ENCODE data around the gene PELI2.

PELI2 gene

GRCh38 chr14:56197150-56197549 is 78.9 kb downstream of the PELI2 start:
- Histone ChIP-seq H3K27ac (ENCODE audit: low read depth in 2 of 2, low read length in 2 of 2) (no peak overlapping the region), H3K9ac (ENCODE audit: low read depth in 1 of 2, low read length in 2 of 2) (no peak overlapping the region), H3K4me1 (ENCODE audit: control insufficient read depth in 2 of 2, insufficient read depth in 2 of 2, low read length in 2 of 2) (peaks cover 9 to 31% of the 10 kb centered on the region in 2 donors), H3K27me3 (ENCODE audit: control insufficient read depth in 2 of 2, insufficient read depth in 2 of 2, low read length in 2 of 2) (no peaks in the 10 kb centered on the region), H3K4me3 (ENCODE audit: low read length in 2 of 2) (no peak overlapping the region), H3K9me3 (ENCODE audit: control insufficient read depth in 2 of 2, low read length in 2 of 2) (no peaks in the 10 kb centered on the region), H3K36me3 (ENCODE audit: control insufficient read depth in 2 of 2, insufficient read depth in 2 of 2, low read length in 2 of 2) (no peaks in the 10 kb centered on the region)

- H3K4me3 ChIP-seq (ENCODE audit: low read length in 2 of 2) = no peak overlapping the region
- peak overlapping the region; percentile 8 to 41 for H3K27ac ChIP-seq (ENCODE audit: low read depth in 2 of 2, low read length in 2 of 2)
- H3K4me1 ChIP-seq (ENCODE audit: control insufficient read depth in 2 of 2, insufficient read depth in 2 of 2, low read length in 2 of 2) = peaks cover 9 to 31% of the 10 kb centered on the region in 2 donors
- H3K9ac ChIP-seq (ENCODE audit: low read depth in 1 of 2, low read length in 2 of 2) = no peak overlapping the region
- H3K27me3 ChIP-seq (ENCODE audit: control insufficient read depth in 2 of 2, insufficient read depth in 2 of 2, low read length in 2 of 2) = no peaks in the 10 kb centered on the region
- H3K36me3 ChIP-seq (ENCODE audit: control insufficient read depth in 2 of 2, insufficient read depth in 2 of 2, low read length in 2 of 2) = no peaks in the 10 kb centered on the region
- no peaks in the 10 kb centered on the region for H3K9me3 ChIP-seq (ENCODE audit: control insufficient read depth in 2 of 2, low read length in 2 of 2)
These were observed 80.2 kb downstream of the PELI2 start for GRCh38 chr14:56198438-56198837.

GRCh38 chr14:56199095-56199981 is 81.1 kb downstream of the PELI2 start:
- peaks cover 9 to 27% of the 10 kb centered on the region in 2 donors for H3K4me1 ChIP-seq (ENCODE audit: control insufficient read depth in 2 of 2, insufficient read depth in 2 of 2, low read length in 2 of 2)
- no peaks in the 10 kb centered on the region for H3K27me3 ChIP-seq (ENCODE audit: control insufficient read depth in 2 of 2, insufficient read depth in 2 of 2, low read length in 2 of 2)
- no peak overlapping the region for H3K4me3 ChIP-seq (ENCODE audit: low read length in 2 of 2)
- no peaks in the 10 kb centered on the region for H3K36me3 ChIP-seq (ENCODE audit: control insufficient read depth in 2 of 2, insufficient read depth in 2 of 2, low read length in 2 of 2)
- no peaks in the 10 kb centered on the region for H3K9me3 ChIP-seq (ENCODE audit: control insufficient read depth in 2 of 2, low read length in 2 of 2)
- peak overlapping the region; percentile 41 to 54 for H3K27ac ChIP-seq (ENCODE audit: low read depth in 2 of 2, low read length in 2 of 2)
- no peak overlapping the region for H3K9ac ChIP-seq (ENCODE audit: low read depth in 1 of 2, low read length in 2 of 2)

- H3K9me3 ChIP-seq (ENCODE audit: control insufficient read depth in 2 of 2, low read length in 2 of 2) = no peaks in the 10 kb centered on the region
- H3K4me1 ChIP-seq (ENCODE audit: control insufficient read depth in 2 of 2, insufficient read depth in 2 of 2, low read length in 2 of 2) = peaks cover 9 to 27% of the 10 kb centered on the region in 2 donors
- H3K36me3 ChIP-seq (ENCODE audit: control insufficient read depth in 2 of 2, insufficient read depth in 2 of 2, low read length in 2 of 2) = no peaks in the 10 kb centered on the region
- no peak overlapping the region for H3K4me3 ChIP-seq (ENCODE audit: low read length in 2 of 2)
- H3K27me3 ChIP-seq (ENCODE audit: control insufficient read depth in 2 of 2, insufficient read depth in 2 of 2, low read length in 2 of 2) = no peaks in the 10 kb centered on the region
- peak overlapping the region; percentile 29 to 54 for H3K27ac ChIP-seq (ENCODE audit: low read depth in 2 of 2, low read length in 2 of 2)
- H3K9ac ChIP-seq (ENCODE audit: low read depth in 1 of 2, low read length in 2 of 2) = no peak overlapping the region
These were observed 81.9 kb downstream of the PELI2 start for GRCh38 chr14:56199982-56200577.

GRCh38 chr14:56202256-56202655 is 84.0 kb downstream of the PELI2 start:
- no peak overlapping the region for H3K4me3 ChIP-seq (ENCODE audit: low read length in 2 of 2)
- H3K9ac ChIP-seq (ENCODE audit: low read depth in 1 of 2, low read length in 2 of 2) = no peak overlapping the region
- H3K27ac ChIP-seq (ENCODE audit: low read depth in 2 of 2, low read length in 2 of 2) = no peak overlapping the region
- H3K27me3 ChIP-seq (ENCODE audit: control insufficient read depth in 2 of 2, insufficient read depth in 2 of 2, low read length in 2 of 2) = no peaks in the 10 kb centered on the region
- H3K36me3 ChIP-seq (ENCODE audit: control insufficient read depth in 2 of 2, insufficient read depth in 2 of 2, low read length in 2 of 2) = no peaks in the 10 kb centered on the region
- peaks cover 8 to 27% of the 10 kb centered on the region in 2 donors for H3K4me1 ChIP-seq (ENCODE audit: control insufficient read depth in 2 of 2, insufficient read depth in 2 of 2, low read length in 2 of 2)
- H3K9me3 ChIP-seq (ENCODE audit: control insufficient read depth in 2 of 2, low read length in 2 of 2) = no peaks in the 10 kb centered on the region

GRCh38 chr14:56205881-56206280 is 87.7 kb downstream of the PELI2 start:
- peak overlapping the region in 1 of 2 donors; percentile 26 for H3K27ac ChIP-seq (ENCODE audit: low read depth in 2 of 2, low read length in 2 of 2)
- peaks cover 14 to 22% of the 10 kb centered on the region in 2 donors for H3K4me1 ChIP-seq (ENCODE audit: control insufficient read depth in 2 of 2, insufficient read depth in 2 of 2, low read length in 2 of 2)
- no peak overlapping the region for H3K4me3 ChIP-seq (ENCODE audit: low read length in 2 of 2)
- no peaks in the 10 kb centered on the region for H3K36me3 ChIP-seq (ENCODE audit: control insufficient read depth in 2 of 2, insufficient read depth in 2 of 2, low read length in 2 of 2)
- no peaks in the 10 kb centered on the region for H3K27me3 ChIP-seq (ENCODE audit: control insufficient read depth in 2 of 2, insufficient read depth in 2 of 2, low read length in 2 of 2)
- no peaks in the 10 kb centered on the region for H3K9me3 ChIP-seq (ENCODE audit: control insufficient read depth in 2 of 2, low read length in 2 of 2)
- no peak overlapping the region for H3K9ac ChIP-seq (ENCODE audit: low read depth in 1 of 2, low read length in 2 of 2)

- H3K9ac ChIP-seq (ENCODE audit: low read depth in 1 of 2, low read length in 2 of 2) = no peak overlapping the region
- peaks cover 14 to 22% of the 10 kb centered on the region in 2 donors for H3K4me1 ChIP-seq (ENCODE audit: control insufficient read depth in 2 of 2, insufficient read depth in 2 of 2, low read length in 2 of 2)
- no peaks in the 10 kb centered on the region for H3K27me3 ChIP-seq (ENCODE audit: control insufficient read depth in 2 of 2, insufficient read depth in 2 of 2, low read length in 2 of 2)
- no peaks in the 10 kb centered on the region for H3K9me3 ChIP-seq (ENCODE audit: control insufficient read depth in 2 of 2, low read length in 2 of 2)
- peak overlapping the region in 1 of 2 donors; percentile 26 for H3K27ac ChIP-seq (ENCODE audit: low read depth in 2 of 2, low read length in 2 of 2)
- no peak overlapping the region for H3K4me3 ChIP-seq (ENCODE audit: low read length in 2 of 2)
- H3K36me3 ChIP-seq (ENCODE audit: control insufficient read depth in 2 of 2, insufficient read depth in 2 of 2, low read length in 2 of 2) = no peaks in the 10 kb centered on the region
These were observed 88.4 kb downstream of the PELI2 start for GRCh38 chr14:56206596-56206995.

- no peaks in the 10 kb centered on the region for H3K9me3 ChIP-seq (ENCODE audit: control insufficient read depth in 2 of 2, low read length in 2 of 2)
- peaks cover 14 to 22% of the 10 kb centered on the region in 2 donors for H3K4me1 ChIP-seq (ENCODE audit: control insufficient read depth in 2 of 2, insufficient read depth in 2 of 2, low read length in 2 of 2)
- no peaks in the 10 kb centered on the region for H3K36me3 ChIP-seq (ENCODE audit: control insufficient read depth in 2 of 2, insufficient read depth in 2 of 2, low read length in 2 of 2)
- H3K4me3 ChIP-seq (ENCODE audit: low read length in 2 of 2) = no peak overlapping the region
- H3K27ac ChIP-seq (ENCODE audit: low read depth in 2 of 2, low read length in 2 of 2) = peak overlapping the region in 1 of 2 donors; percentile 7
- no peak overlapping the region for H3K9ac ChIP-seq (ENCODE audit: low read depth in 1 of 2, low read length in 2 of 2)
- no peaks in the 10 kb centered on the region for H3K27me3 ChIP-seq (ENCODE audit: control insufficient read depth in 2 of 2, insufficient read depth in 2 of 2, low read length in 2 of 2)
These were observed 89.5 kb downstream of the PELI2 start for GRCh38 chr14:56207626-56208292.

GRCh38 chr14:56208520-56208919 is 90.3 kb downstream of the PELI2 start:
- Histone ChIP-seq H3K27ac (ENCODE audit: low read depth in 2 of 2, low read length in 2 of 2) (no peak overlapping the region), H3K4me3 (ENCODE audit: low read length in 2 of 2) (no peak overlapping the region), H3K27me3 (ENCODE audit: control insufficient read depth in 2 of 2, insufficient read depth in 2 of 2, low read length in 2 of 2) (no peaks in the 10 kb centered on the region), H3K36me3 (ENCODE audit: control insufficient read depth in 2 of 2, insufficient read depth in 2 of 2, low read length in 2 of 2) (no peaks in the 10 kb centered on the region), H3K9ac (ENCODE audit: low read depth in 1 of 2, low read length in 2 of 2) (no peak overlapping the region), H3K4me1 (ENCODE audit: control insufficient read depth in 2 of 2, insufficient read depth in 2 of 2, low read length in 2 of 2) (peaks cover 14 to 22% of the 10 kb centered on the region in 2 donors), H3K9me3 (ENCODE audit: control insufficient read depth in 2 of 2, low read length in 2 of 2) (no peaks in the 10 kb centered on the region)

GRCh38 chr14:56210571-56210970 is 92.4 kb downstream of the PELI2 start:
- Histone ChIP-seq H3K27me3 (ENCODE audit: control insufficient read depth in 2 of 2, insufficient read depth in 2 of 2, low read length in 2 of 2) (no peaks in the 10 kb centered on the region), H3K4me1 (ENCODE audit: control insufficient read depth in 2 of 2, insufficient read depth in 2 of 2, low read length in 2 of 2) (peaks cover 12 to 21% of the 10 kb centered on the region in 2 donors), H3K9ac (ENCODE audit: low read depth in 1 of 2, low read length in 2 of 2) (no peak overlapping the region), H3K9me3 (ENCODE audit: control insufficient read depth in 2 of 2, low read length in 2 of 2) (no peaks in the 10 kb centered on the region), H3K36me3 (ENCODE audit: control insufficient read depth in 2 of 2, insufficient read depth in 2 of 2, low read length in 2 of 2) (no peaks in the 10 kb centered on the region), H3K27ac (ENCODE audit: low read depth in 2 of 2, low read length in 2 of 2) (no peak overlapping the region), H3K4me3 (ENCODE audit: low read length in 2 of 2) (no peak overlapping the region)

Measured in mucosa of rectum (tissue), 2 donors.